ENCODE results near the gene GID8. TPM values are rescaled to one million over a fixed set of nuclear protein-coding genes. Genes with fewer than 3 reads are reported as not detected.

The GID8 gene
- total and polyA plus RNA-seq, 2 experiments from 2014 or later = 41.8 to 106 TPM

DNA sequence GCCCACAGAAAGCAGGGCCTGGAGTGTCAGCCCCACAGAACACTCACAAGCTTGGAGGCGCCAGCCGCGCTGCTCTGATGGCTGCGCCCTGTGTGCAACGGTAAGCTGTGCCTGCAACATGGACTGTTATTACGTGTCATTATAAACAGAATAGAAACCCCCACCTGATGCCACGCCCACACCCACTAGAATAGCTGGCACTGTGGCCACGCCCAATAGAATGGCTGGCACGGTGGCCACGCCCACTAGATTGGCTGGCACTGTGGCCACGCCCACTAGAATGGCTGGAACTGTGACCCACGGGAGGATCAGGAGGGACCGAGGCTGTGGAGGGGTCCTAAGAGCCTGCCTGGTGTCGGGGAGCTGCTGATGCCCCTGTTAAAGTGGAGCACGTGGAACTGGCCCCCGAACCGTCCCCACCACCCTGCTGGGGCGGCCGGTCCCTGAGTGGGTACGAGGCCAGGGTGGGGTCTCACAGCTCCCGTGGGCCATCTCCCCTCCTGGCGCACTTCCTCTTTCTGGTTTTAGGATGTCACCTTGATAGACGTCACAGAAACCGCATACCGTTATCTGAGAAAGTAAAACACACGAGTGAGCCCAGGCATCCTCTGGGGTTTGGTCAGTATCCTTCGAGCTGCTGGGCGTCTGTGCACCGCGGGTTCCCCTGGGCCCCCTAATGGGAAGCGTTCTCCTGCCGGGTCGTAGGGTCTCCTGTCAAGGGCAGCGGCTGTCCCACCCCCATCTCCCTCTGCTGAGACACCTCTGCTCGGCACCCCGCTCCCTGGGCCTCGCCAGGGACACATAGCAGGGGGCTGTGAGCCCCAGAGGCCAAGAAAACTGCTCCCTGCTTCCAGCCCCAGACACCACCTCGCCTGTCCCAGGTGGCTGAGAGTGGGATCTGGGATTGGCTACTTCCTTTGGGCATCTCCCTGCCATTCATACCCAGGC, 39.9 kb downstream of the GID8 start:
- peaks cover 23% of the 10 kb centered on the region for H3K27me3 ChIP-seq (ENCODE audit: insufficient read depth)

More for the DNA sequence above, 39.9 kb downstream of the GID8 start:
- Mint-ChIP-seq H3K9me3 (peaks cover 2% of the 10 kb centered on the region; the same call in 1 of the 3 replicates), H3K4me1 (peaks cover 44% of the 10 kb centered on the region), H3K27ac (no peak overlapping the region), H3K4me3 (no peak overlapping the region), H3K36me3 (ENCODE audit: low read depth) (no peaks in the 10 kb centered on the region), H3K27me3 (ENCODE audit: insufficient read depth, low read depth, poor library complexity) (peaks cover 37% of the 10 kb centered on the region)
- Histone ChIP-seq H3K4me2 (no peak overlapping the region), H3K9me2 (ENCODE audit: insufficient read depth) (no peaks in the 10 kb centered on the region), H3F3A (replicated peaks; ENCODE audit: low read depth) (0 out of 2 replicates have a peak, but pooled peaks cover 11% of the 10 kb centered on the region), H3K27ac (ENCODE audit: low read depth) (no peak overlapping the region), H3K4me3 (no peak overlapping the region), H3K4me1 (ENCODE audit: insufficient read depth) (peaks cover 57% of the 10 kb centered on the region), H2AFZ (no peak overlapping the region), H3K79me2 (replicated peaks; ENCODE audit: insufficient read depth) (no peaks in the 10 kb centered on the region), H4K20me1 (replicated peaks; ENCODE audit: insufficient read depth) (no peaks in the 10 kb centered on the region), H3K36me3 (ENCODE audit: insufficient read depth) (no peaks in the 10 kb centered on the region)
- ATAC-seq = no peak
- TF ChIP-seq ZNF114 (CRISPR knock-in tag; IDR thresholded peaks at IDR 0.05) = no peak
- TF ChIP-seq, protein P1, sequence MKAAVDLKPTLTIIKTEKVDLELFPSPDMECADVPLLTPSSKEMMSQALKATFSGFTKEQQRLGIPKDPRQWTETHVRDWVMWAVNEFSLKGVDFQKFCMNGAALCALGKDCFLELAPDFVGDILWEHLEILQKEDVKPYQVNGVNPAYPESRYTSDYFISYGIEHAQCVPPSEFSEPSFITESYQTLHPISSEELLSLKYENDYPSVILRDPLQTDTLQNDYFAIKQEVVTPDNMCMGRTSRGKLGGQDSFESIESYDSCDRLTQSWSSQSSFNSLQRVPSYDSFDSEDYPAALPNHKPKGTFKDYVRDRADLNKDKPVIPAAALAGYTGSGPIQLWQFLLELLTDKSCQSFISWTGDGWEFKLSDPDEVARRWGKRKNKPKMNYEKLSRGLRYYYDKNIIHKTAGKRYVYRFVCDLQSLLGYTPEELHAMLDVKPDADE (IDR thresholded peaks at IDR 0.05) = no peak
- no peak for TF ChIP-seq NANOG (IDR thresholded peaks at IDR 0.05; ENCODE audit: borderline replicate concordance)
- TF ChIP-seq, protein P2, sequence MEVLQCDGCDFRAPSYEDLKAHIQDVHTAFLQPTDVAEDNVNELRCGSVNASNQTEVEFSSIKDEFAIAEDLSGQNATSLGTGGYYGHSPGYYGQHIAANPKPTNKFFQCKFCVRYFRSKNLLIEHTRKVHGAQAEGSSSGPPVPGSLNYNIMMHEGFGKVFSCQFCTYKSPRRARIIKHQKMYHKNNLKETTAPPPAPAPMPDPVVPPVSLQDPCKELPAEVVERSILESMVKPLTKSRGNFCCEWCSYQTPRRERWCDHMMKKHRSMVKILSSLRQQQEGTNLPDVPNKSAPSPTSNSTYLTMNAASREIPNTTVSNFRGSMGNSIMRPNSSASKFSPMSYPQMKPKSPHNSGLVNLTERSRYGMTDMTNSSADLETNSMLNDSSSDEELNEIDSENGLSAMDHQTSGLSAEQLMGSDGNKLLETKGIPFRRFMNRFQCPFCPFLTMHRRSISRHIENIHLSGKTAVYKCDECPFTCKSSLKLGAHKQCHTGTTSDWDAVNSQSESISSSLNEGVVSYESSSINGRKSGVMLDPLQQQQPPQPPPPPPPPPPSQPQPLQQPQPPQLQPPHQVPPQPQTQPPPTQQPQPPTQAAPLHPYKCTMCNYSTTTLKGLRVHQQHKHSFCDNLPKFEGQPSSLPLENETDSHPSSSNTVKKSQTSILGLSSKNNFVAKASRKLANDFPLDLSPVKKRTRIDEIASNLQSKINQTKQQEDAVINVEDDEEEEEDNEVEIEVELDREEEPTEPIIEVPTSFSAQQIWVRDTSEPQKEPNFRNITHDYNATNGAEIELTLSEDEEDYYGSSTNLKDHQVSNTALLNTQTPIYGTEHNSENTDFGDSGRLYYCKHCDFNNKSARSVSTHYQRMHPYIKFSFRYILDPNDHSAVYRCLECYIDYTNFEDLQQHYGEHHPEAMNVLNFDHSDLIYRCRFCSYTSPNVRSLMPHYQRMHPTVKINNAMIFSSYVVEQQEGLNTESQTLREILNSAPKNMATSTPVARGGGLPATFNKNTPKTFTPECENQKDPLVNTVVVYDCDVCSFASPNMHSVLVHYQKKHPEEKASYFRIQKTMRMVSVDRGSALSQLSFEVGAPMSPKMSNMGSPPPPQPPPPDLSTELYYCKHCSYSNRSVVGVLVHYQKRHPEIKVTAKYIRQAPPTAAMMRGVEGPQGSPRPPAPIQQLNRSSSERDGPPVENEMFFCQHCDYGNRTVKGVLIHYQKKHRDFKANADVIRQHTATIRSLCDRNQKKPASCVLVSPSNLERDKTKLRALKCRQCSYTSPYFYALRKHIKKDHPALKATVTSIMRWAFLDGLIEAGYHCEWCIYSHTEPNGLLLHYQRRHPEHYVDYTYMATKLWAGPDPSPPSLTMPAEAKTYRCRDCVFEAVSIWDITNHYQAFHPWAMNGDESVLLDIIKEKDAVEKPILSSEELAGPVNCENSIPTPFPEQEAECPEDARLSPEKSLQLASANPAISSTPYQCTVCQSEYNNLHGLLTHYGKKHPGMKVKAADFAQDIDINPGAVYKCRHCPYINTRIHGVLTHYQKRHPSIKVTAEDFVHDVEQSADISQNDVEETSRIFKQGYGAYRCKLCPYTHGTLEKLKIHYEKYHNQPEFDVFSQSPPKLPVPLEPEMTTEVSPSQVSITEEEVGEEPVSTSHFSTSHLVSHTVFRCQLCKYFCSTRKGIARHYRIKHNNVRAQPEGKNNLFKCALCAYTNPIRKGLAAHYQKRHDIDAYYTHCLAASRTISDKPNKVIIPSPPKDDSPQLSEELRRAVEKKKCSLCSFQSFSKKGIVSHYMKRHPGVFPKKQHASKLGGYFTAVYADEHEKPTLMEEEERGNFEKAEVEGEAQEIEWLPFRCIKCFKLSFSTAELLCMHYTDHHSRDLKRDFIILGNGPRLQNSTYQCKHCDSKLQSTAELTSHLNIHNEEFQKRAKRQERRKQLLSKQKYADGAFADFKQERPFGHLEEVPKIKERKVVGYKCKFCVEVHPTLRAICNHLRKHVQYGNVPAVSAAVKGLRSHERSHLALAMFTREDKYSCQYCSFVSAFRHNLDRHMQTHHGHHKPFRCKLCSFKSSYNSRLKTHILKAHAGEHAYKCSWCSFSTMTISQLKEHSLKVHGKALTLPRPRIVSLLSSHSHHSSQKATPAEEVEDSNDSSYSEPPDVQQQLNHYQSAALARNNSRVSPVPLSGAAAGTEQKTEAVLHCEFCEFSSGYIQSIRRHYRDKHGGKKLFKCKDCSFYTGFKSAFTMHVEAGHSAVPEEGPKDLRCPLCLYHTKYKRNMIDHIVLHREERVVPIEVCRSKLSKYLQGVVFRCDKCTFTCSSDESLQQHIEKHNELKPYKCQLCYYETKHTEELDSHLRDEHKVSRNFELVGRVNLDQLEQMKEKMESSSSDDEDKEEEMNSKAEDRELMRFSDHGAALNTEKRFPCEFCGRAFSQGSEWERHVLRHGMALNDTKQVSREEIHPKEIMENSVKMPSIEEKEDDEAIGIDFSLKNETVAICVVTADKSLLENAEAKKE (CRISPR knock-in tag; IDR thresholded peaks at IDR 0.05) = no peak
- TF ChIP-seq ZNF331 (CRISPR knock-in tag; IDR thresholded peaks at IDR 0.05; ENCODE audit: low read depth) = no peak
- no peak for TF ChIP-seq POLR2AphosphoS5 (IDR thresholded peaks at IDR 0.05; ENCODE audit: low read depth)
- no peak for TF ChIP-seq JUNB (IDR thresholded peaks at IDR 0.05; ENCODE audit: unreplicated experiment)
- TF ChIP-seq, protein P3, sequence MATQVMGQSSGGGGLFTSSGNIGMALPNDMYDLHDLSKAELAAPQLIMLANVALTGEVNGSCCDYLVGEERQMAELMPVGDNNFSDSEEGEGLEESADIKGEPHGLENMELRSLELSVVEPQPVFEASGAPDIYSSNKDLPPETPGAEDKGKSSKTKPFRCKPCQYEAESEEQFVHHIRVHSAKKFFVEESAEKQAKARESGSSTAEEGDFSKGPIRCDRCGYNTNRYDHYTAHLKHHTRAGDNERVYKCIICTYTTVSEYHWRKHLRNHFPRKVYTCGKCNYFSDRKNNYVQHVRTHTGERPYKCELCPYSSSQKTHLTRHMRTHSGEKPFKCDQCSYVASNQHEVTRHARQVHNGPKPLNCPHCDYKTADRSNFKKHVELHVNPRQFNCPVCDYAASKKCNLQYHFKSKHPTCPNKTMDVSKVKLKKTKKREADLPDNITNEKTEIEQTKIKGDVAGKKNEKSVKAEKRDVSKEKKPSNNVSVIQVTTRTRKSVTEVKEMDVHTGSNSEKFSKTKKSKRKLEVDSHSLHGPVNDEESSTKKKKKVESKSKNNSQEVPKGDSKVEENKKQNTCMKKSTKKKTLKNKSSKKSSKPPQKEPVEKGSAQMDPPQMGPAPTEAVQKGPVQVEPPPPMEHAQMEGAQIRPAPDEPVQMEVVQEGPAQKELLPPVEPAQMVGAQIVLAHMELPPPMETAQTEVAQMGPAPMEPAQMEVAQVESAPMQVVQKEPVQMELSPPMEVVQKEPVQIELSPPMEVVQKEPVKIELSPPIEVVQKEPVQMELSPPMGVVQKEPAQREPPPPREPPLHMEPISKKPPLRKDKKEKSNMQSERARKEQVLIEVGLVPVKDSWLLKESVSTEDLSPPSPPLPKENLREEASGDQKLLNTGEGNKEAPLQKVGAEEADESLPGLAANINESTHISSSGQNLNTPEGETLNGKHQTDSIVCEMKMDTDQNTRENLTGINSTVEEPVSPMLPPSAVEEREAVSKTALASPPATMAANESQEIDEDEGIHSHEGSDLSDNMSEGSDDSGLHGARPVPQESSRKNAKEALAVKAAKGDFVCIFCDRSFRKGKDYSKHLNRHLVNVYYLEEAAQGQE (IDR thresholded peaks at IDR 0.05; ENCODE audit: unreplicated experiment) = no peak
- no peak for TF ChIP-seq EZH2 (IDR thresholded peaks at IDR 0.05; ENCODE audit: low read depth, unreplicated experiment)
- no peak for TF ChIP-seq EZH2phosphoT487 (IDR thresholded peaks at IDR 0.05; ENCODE audit: unreplicated experiment)
- TF ChIP-seq CREB1 (CRISPR knock-in tag; IDR thresholded peaks at IDR 0.05; ENCODE audit: low read depth) = no peak
- DNase-seq (ENCODE audit: low spot score) = no peak

Data from GM23338 (cell line).